Tibial artery (tissue), 4 donors: ENCODE data around the gene TMEM250.

Source experiments
- DNase-seq, 2 donors: peaks; one replicate each; pipeline ENCODE4 v3.0.0-alpha.2; 2019
- H3K27ac ChIP-seq, 2 donors: fragments of 200-600 bp; sonication (generic) in 1 of 2; 1 replicate in 1 of 2; 2 replicates in 1 of 2; pipeline ENCODE4 v1.5.1; 2018 to 2019; ENCODE audit warnings: mild to moderate bottlenecking in 1 of 2
- H3K27me3 ChIP-seq, 2 donors: fragments of 200-600 bp; sonication (generic) in 1 of 2; one replicate each; pipeline versions ENCODE4 v1.5.1 to v1.6.0; 2016 to 2019
- H3K36me3 ChIP-seq, 3 donors: fragments of 200-600 bp; sonication (generic) in 2 of 3; one replicate each; pipeline ENCODE4 v1.5.1; 2016 to 2019; ENCODE audit warnings: mild to moderate bottlenecking in 2 of 3
- H3K4me1 ChIP-seq, 4 donors: fragments of 200-600 bp; sonication (generic) in 2 of 4; 1 replicate in 3 of 4; 2 replicates in 1 of 4; pipeline ENCODE4 v1.5.1; 2016 to 2019
- H3K4me3 ChIP-seq, 2 donors: fragments of 200-600 bp; sonication (generic) in 1 of 2; 1 replicate in 1 of 2; 2 replicates in 1 of 2; pipeline ENCODE4 v1.5.1; 2018 to 2019; ENCODE audit warnings: mild to moderate bottlenecking in 2 of 2
- H3K9me3 ChIP-seq, 3 donors: fragments of 200-600 bp; sonication (generic) in 1 of 3; one replicate each; pipeline ENCODE4 v1.5.1; 2016 to 2019
- CTCF ChIP-seq, 2 experiments: fragments of 200-600 bp in 1 of 2; fragments of 450-650 bp in 1 of 2; IDR thresholded peaks; one replicate each; pipeline ENCODE4 v1.5.1; 2017 to 2019; ENCODE audit warnings: antibody characterized with exemption in 2 of 2, mild to moderate bottlenecking in 1 of 2, moderate library complexity in 1 of 2
- intact Hi-C: fragments of 100-400 bp; cut with DNase I; formaldehyde crosslinking; loops from one replicate; pipeline ENCODE4 v1.15.0; 2023; ENCODE audit warnings: low total_unique reads

Gene TMEM250

DNA sequence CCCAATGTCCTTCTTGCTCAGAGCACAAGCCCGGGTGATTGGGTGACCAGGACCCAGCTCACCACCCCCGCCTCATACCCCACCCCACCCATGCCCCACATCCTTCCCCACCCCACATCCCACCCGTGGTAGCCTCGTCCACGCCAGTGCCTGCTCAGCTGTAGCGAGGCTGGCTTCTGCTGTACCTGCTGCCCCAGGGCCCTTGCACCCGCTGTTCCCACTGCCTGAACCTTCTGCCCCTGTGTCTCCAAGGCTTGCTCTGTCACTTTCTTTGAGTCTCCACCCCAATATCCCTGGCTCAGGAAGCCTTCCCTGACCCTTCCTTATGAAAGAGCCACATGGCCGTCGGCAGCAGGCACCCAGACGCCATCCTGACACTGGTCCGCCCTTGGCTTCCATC lies 20.5 kb downstream of the TMEM250 start:
- TF ChIP-seq CTCF (IDR thresholded peaks at IDR 0.05) = no peak
- no peaks in the 10 kb centered on the region for H3K9me3 ChIP-seq
- intact Hi-C loops = no loop called here
- peaks cover 0 to 21% (median 16%) of the 10 kb centered on the region in 4 donors for H3K4me1 ChIP-seq
- H3K36me3 ChIP-seq = no peaks in the 10 kb centered on the region
- no peak for DNase-seq
- no peak overlapping the region for H3K4me3 ChIP-seq
- H3K27me3 ChIP-seq = peaks cover 0 to 28% of the 10 kb centered on the region in 2 donors
- no peak overlapping the region for H3K27ac ChIP-seq

- H3K27me3 ChIP-seq = peaks cover 0 to 24% of the 10 kb centered on the region in 2 donors
- intact Hi-C loops = no loop called here
- H3K4me3 ChIP-seq = no peak overlapping the region
- DNase-seq = no peak
- TF ChIP-seq CTCF (IDR thresholded peaks at IDR 0.05) = no peak
- H3K36me3 ChIP-seq = peaks cover 0 to 3% (median 0%) of the 10 kb centered on the region in 3 donors
- H3K27ac ChIP-seq = peak overlapping the region in 1 of 2 donors; percentile 96
- H3K9me3 ChIP-seq = no peaks in the 10 kb centered on the region
- H3K4me1 ChIP-seq = peaks cover 5 to 37% (median 33%) of the 10 kb centered on the region in 4 donors
These were observed 22.1 kb downstream of the TMEM250 start for GRCh38 chr9:136096505-136097001.

DNA sequence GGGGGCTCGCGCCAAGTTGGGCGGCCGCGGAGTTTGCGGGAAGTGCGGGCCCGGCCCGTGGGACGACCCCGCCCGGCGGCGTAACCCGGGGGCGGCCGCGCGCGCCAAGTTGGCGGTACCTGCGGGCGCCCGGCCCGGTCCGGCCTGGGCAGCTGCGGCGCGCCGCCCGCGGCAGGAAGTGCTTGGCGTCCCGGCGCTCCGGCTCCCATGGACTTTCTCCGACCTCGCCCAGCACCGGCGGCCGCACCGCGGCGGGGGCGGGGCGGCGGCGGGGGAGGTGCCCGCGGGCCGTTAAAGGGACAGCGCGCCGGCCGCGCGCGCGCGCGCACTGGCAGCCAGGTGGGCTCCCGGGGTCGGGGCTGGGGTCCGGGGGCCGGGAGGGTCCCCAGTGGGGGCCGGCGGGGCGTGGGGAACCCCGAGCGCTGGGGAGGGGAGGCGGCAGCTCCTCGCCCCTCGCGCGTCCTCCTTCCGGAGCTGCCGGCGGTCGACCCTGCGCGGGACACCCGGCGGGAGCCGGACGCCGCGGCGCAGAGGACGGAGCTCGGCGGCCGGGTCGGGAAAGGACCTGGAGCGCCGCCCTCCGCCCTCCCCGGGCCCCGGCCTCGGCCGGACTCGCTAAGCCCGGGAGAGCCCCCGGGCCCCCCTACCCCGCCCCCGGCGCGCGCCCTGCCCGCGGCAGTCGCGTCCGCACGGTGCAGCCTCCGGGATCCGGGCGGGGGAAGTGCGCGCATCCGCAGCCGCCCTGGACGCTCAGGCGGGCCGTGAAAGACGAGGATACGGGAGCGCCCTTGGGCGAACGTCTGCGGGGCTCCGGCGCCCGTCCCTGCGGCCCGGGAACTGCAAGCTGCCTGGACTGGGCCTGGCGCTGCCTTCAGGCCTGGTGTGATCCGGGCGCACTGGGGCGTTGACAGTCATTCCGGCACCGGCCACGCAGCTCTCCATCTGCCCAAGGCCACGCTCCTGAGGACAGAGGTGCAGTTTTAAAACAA lies 23.3 kb downstream of the TMEM250 start, which contains the start of gene NACC2:
Gene NACC2 (minus strand): TSS at position 220 of the 989 bp plus-strand sequence. CDS start 44,768 bp downstream, outside the sequence.
- Histone ChIP-seq H3K27ac (peak within 1 kb of the TSS; percentile 96), H3K4me1 (peaks cover 13 to 48% (median 45%) of the 10 kb centered on the region in 4 donors)
- peak in 1 of 2 donors; percentile 87 for DNase-seq

GRCh38 chr9:136093995-136094881 lies 24.4 kb downstream of the TMEM250 start:
- H3K9me3 ChIP-seq = no peaks in the 10 kb centered on the region
- peaks cover 16 to 59% (median 56%) of the 10 kb centered on the region in 4 donors for H3K4me1 ChIP-seq
- TF ChIP-seq CTCF (IDR thresholded peaks at IDR 0.05) = peak; percentile 6 to 12
- peak overlapping the region; percentile 96 for H3K27ac ChIP-seq
- H3K4me3 ChIP-seq = peak overlapping the region; percentile 85
- peaks cover 0 to 3% (median 0%) of the 10 kb centered on the region in 3 donors for H3K36me3 ChIP-seq
- peaks cover 0 to 9% of the 10 kb centered on the region in 2 donors for H3K27me3 ChIP-seq
- peak; percentile 74 to 93 for DNase-seq
- intact Hi-C loops = loop anchor here (2.0 kb wide), 1 partner anchor 15 kb away; no protein-coding TSS in a partner anchor

More for the DNA sequence above, 23.3 kb downstream of the TMEM250 start, which contains the start of gene NACC2:
- Histone ChIP-seq H3K27me3 (peaks cover 0 to 17% of the 10 kb centered on the region in 2 donors), H3K4me3 (peak within 1 kb of the TSS; percentile 85), H3K36me3 (peaks cover 0 to 3% (median 0%) of the 10 kb centered on the region in 3 donors), H3K9me3 (no peaks in the 10 kb centered on the region)
- intact Hi-C loops = loop anchor here (2.0 kb wide), 1 partner anchor 13 kb away; no protein-coding TSS in a partner anchor
- no peak for TF ChIP-seq CTCF (IDR thresholded peaks at IDR 0.05)
